HG03095 (cell line): ENCODE measurements around the gene PCDHB16.
"Not testable (repeated sequence)": the region's sequence is repeated elsewhere in the genome, so short reads cannot be mapped to it uniquely, and the experiment has no call there.

Source experiments
- ATAC-seq: cut with Tn5 transposase; IDR thresholded peaks from one replicate; pipeline ENCODE4 v1.9.1; 2021; ENCODE audit warnings: moderate library complexity; ENCODE audit not compliant: unreplicated experiment

PCDHB16 gene

GRCh38 chr5:141225421-141225820, 43.2 kb downstream of the PCDHB16 start:
- ATAC-seq = not testable (repeated sequence)

DNA sequence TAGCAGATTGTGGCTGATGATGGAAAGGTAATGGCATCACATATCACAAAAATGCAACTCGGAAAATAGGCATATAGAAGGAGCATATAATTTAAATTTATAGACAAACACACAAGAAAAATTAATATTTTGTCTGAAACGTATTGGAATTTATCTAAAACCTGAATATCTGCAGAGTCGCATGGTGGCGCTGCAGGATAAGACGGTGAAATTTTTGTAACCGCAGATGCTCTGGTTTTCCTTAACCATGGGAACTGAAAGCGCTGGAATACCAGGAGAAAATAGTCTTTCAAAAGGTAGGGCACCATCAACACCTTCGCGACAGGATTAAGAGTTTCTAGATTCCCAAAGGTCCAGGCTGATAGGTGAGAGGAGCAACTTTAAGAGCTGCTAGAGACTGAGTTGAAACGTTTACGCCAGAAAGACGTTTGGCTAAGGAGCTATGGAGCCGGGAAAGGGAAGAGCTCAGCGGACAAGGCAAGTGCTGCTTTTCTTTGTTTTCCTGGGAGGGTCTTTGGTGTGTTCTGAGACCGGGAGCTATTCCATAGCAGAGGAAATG, 52.0 kb downstream of the PCDHB16 start:
- no peak for ATAC-seq
